H1 (cell line): ENCODE results near the gene SLC6A18. TPM values are rescaled to one million over a fixed set of nuclear protein-coding genes. Genes with fewer than 3 reads are reported as not detected.

Source experiments
- CTCF ChIA-PET: fragments of 300-600 bp; sonication (Branson Sonifier 250); formaldehyde crosslinking; loops from one replicate; lab custom pipeline; 2021; ENCODE audit not compliant: partially characterized antibody; lab: Charles Lee
- POLR2A ChIA-PET: fragments of 300-600 bp; sonication (Branson Sonifier 250); formaldehyde crosslinking; loops from one replicate; lab custom pipeline; 2021; ENCODE audit warnings: inconsistent platforms; ENCODE audit not compliant: partially characterized antibody; lab: Charles Lee
- DNase-seq, 2 experiments: peaks; one replicate each; pipeline versions ENCODE4 v3.0.0 to v3.0.0-alpha.2; 2010 to 2022; ENCODE audit warnings: low spot score in 2 of 2, low read depth in 1 of 2, mixed read lengths in 1 of 2
- FAIRE-seq: peaks from 2 replicates; lab custom pipeline; 2011; peaks lifted over from hg19 to GRCh38; lab: Jason Lieb, UNC
- H2AFZ ChIP-seq: 2 replicates; pipeline ENCODE4 v1.8.1; 2012; ENCODE audit warnings: low read length, inconsistent platforms
- H2AK5ac ChIP-seq: 2 replicates; pipeline ENCODE4 v1.6.1; 2013; ENCODE audit warnings: low read depth, low read length
- H2BK120ac ChIP-seq: replicated peaks from 2 replicates; pipeline ENCODE3; 2013; ENCODE audit warnings: low read depth, low read length, inconsistent platforms
- H2BK12ac ChIP-seq: 2 replicates; pipeline ENCODE4 v1.6.1; 2013; ENCODE audit warnings: low read depth, low read length
- H2BK15ac ChIP-seq: 2 replicates; pipeline ENCODE4 v1.6.1; 2013; ENCODE audit warnings: low read length
- H2BK20ac ChIP-seq: 2 replicates; pipeline ENCODE4 v1.6.1; 2013; ENCODE audit warnings: low read length
- H2BK5ac ChIP-seq: 2 replicates; pipeline ENCODE4 v1.6.1; 2013; ENCODE audit warnings: low read depth, low read length
- H3K14ac ChIP-seq: 2 replicates; pipeline ENCODE4 v1.6.1; 2013; ENCODE audit warnings: inconsistent platforms; ENCODE audit not compliant: insufficient read length
- H3K18ac ChIP-seq: 2 replicates; pipeline ENCODE4 v1.6.1; 2013; ENCODE audit warnings: low read length; ENCODE audit errors: extremely low read depth
- H3K23ac ChIP-seq: 2 replicates; pipeline ENCODE4 v1.6.1; 2013; ENCODE audit warnings: inconsistent platforms; ENCODE audit not compliant: insufficient read length
- H3K23me2 ChIP-seq: 2 replicates; pipeline ENCODE4 v1.6.1; 2013; ENCODE audit warnings: low read depth, low read length
- H3K27ac ChIP-seq: 2 replicates; pipeline ENCODE4 v1.6.1; 2011; ENCODE audit warnings: low read depth, low read length, inconsistent platforms
- H3K27me3 ChIP-seq, 4 experiments: replicated peaks in 1 of 4; 1 replicate in 1 of 4; 2 replicates in 3 of 4; pipeline versions ENCODE4 v1.6.1 to v1.8.1; 2011 to 2013; ENCODE audit warnings: low read length in 3 of 4, mild to moderate bottlenecking in 3 of 4, inconsistent platforms in 2 of 4, mixed read lengths in 2 of 4, moderate library complexity in 1 of 4; ENCODE audit not compliant: control insufficient read depth in 3 of 4, insufficient read depth in 3 of 4; ENCODE audit errors: extremely low read depth in 1 of 4
- H3K36me3 ChIP-seq, 4 experiments: 2 replicates each; pipeline versions ENCODE4 v1.6.1 to v1.8.1; 2011 to 2013; ENCODE audit warnings: mild to moderate bottlenecking in 4 of 4, low read length in 3 of 4, moderate library complexity in 2 of 4, control low read depth in 1 of 4, inconsistent platforms in 1 of 4; ENCODE audit not compliant: insufficient read depth in 4 of 4, control insufficient read depth in 2 of 4
- H3K4ac ChIP-seq: replicated peaks from 2 replicates; pipeline ENCODE3; 2013; ENCODE audit warnings: low read length, low read depth, mixed read lengths, inconsistent platforms; ENCODE audit not compliant: insufficient read length
- H3K4me1 ChIP-seq, 4 experiments: replicated peaks in 1 of 4; 1 replicate in 1 of 4; 2 replicates in 3 of 4; pipeline versions ENCODE4 v1.6.1 to v1.8.1; 2011 to 2013; ENCODE audit warnings: low read length in 3 of 4, inconsistent platforms in 2 of 4, mixed read lengths in 1 of 4; ENCODE audit not compliant: insufficient read depth in 4 of 4, control insufficient read depth in 3 of 4
- H3K4me2 ChIP-seq, 2 experiments: 2 replicates each; pipeline versions ENCODE4 v1.6.1 to v1.8.1; 2011 to 2013; ENCODE audit warnings: low read depth in 2 of 2, low read length in 2 of 2, control low read depth in 1 of 2, inconsistent platforms in 1 of 2, mild to moderate bottlenecking in 1 of 2; ENCODE audit not compliant: insufficient read depth in 1 of 2
- H3K4me3 ChIP-seq, 4 experiments: fragments of 200-600, 300-600 bp in 1 of 4; sonication (generic), shearing (Covaris generic), sonication (Bioruptor Twin) in 1 of 4; 2 replicates each; pipeline versions ENCODE4 v1.5.1 to v1.8.1; 2011 to 2016; ENCODE audit warnings: low read length in 4 of 4, low read depth in 3 of 4, control low read depth in 2 of 4, inconsistent platforms in 2 of 4, mild to moderate bottlenecking in 2 of 4, mixed read lengths in 1 of 4, moderate library complexity in 1 of 4; ENCODE audit not compliant: insufficient read depth in 2 of 4; ENCODE audit errors: extremely low read depth in 1 of 4
- H3K56ac ChIP-seq: replicated peaks from 2 replicates; pipeline ENCODE3; 2013; ENCODE audit warnings: low read depth, mild to moderate bottlenecking, mixed read lengths, low read length, inconsistent platforms; ENCODE audit not compliant: insufficient read length
- H3K79me1 ChIP-seq: 2 replicates; pipeline ENCODE4 v1.6.1; 2013; ENCODE audit warnings: low read depth, low read length, control low read depth
- H3K79me2 ChIP-seq, 2 experiments: 2 replicates each; pipeline versions ENCODE4 v1.6.1 to v1.8.1; 2012 to 2013; ENCODE audit warnings: low read length in 2 of 2, mild to moderate bottlenecking in 2 of 2, inconsistent platforms in 1 of 2; ENCODE audit not compliant: insufficient read depth in 2 of 2, control insufficient read depth in 1 of 2
- H3K9ac ChIP-seq, 4 experiments: replicated peaks in 1 of 4; 1 replicate in 1 of 4; 2 replicates in 3 of 4; pipeline versions ENCODE4 v1.6.1 to v1.8.1; 2011 to 2013; ENCODE audit warnings: low read depth in 3 of 4, low read length in 3 of 4, control low read depth in 2 of 4, mild to moderate bottlenecking in 2 of 4, moderate library complexity in 2 of 4, inconsistent platforms in 1 of 4; ENCODE audit errors: extremely low read depth in 1 of 4
- H3K9me3 ChIP-seq, 2 experiments: 2 replicates each; pipeline versions ENCODE4 v1.6.1 to v1.8.1; 2012 to 2013; ENCODE audit warnings: mild to moderate bottlenecking in 2 of 2, moderate library complexity in 2 of 2, control low read depth in 1 of 2, inconsistent platforms in 1 of 2, low read depth in 1 of 2, low read length in 1 of 2, mixed read lengths in 1 of 2; ENCODE audit not compliant: insufficient read depth in 2 of 2
- H4K20me1 ChIP-seq, 2 experiments: replicated peaks in 1 of 2; 2 replicates each; pipeline versions ENCODE3 to v1.8.1; 2011 to 2013; ENCODE audit warnings: inconsistent platforms in 2 of 2, low read length in 2 of 2, mild to moderate bottlenecking in 1 of 2; ENCODE audit not compliant: insufficient read depth in 2 of 2, control insufficient read depth in 1 of 2
- H4K5ac ChIP-seq: 2 replicates; pipeline ENCODE4 v1.6.1; 2013; ENCODE audit warnings: low read length, low read depth, mixed read lengths, inconsistent platforms; ENCODE audit not compliant: insufficient read length
- H4K8ac ChIP-seq: 2 replicates; pipeline ENCODE4 v1.8.0; 2013; ENCODE audit warnings: mild to moderate bottlenecking, moderate library complexity, low read length, inconsistent platforms; ENCODE audit not compliant: insufficient read depth; ENCODE audit errors: extremely low read depth
- H4K91ac ChIP-seq: replicated peaks from 2 replicates; pipeline ENCODE3; 2013; ENCODE audit warnings: low read length, mixed read lengths, inconsistent platforms; ENCODE audit not compliant: insufficient read length
- CEBPB ChIP-seq: IDR thresholded peaks from 2 replicates; pipeline ENCODE4 v1.6.1; 2012; ENCODE audit warnings: low read depth, low read length
- CREB1 ChIP-seq: IDR thresholded peaks from 2 replicates; pipeline ENCODE4 v1.6.1; 2012; ENCODE audit warnings: inconsistent platforms
- FOSL1 ChIP-seq: IDR thresholded peaks from 2 replicates; pipeline ENCODE4 v1.6.1; 2011; ENCODE audit warnings: mild to moderate bottlenecking, low read depth, low read length, moderate library complexity; ENCODE audit not compliant: insufficient read depth
- KDM5A ChIP-seq: fragments of 200-600 bp; IDR thresholded peaks from 2 replicates; pipeline ENCODE4 v1.7.1; 2012; ENCODE audit warnings: mild to moderate bottlenecking, low read length, inconsistent platforms, mixed read lengths
- NRF1 ChIP-seq: IDR thresholded peaks from 2 replicates; pipeline ENCODE4 v1.6.1; 2011; ENCODE audit warnings: mild to moderate bottlenecking, low read depth, low read length, improper control_type of control experiment
- POU5F1 ChIP-seq: IDR thresholded peaks from 2 replicates; pipeline ENCODE4 v1.6.1; 2011; ENCODE audit warnings: low read depth, mild to moderate bottlenecking, low read length, moderate library complexity
- RNF2 ChIP-seq: fragments of 200-900, 300-1000 bp; sonication (generic); IDR thresholded peaks from 2 replicates; pipeline ENCODE4 v1.7.1; 2016; ENCODE audit warnings: borderline replicate concordance, low read depth, mild to moderate bottlenecking, antibody characterized with exemption, low read length; ENCODE audit not compliant: poor library complexity, severe bottlenecking; ENCODE audit errors: missing control alignments
- RXRA ChIP-seq: IDR thresholded peaks from 2 replicates; pipeline ENCODE4 v1.6.1; 2011; ENCODE audit warnings: low read depth, mild to moderate bottlenecking, low read length, moderate library complexity; ENCODE audit not compliant: insufficient read depth
- SAP30 ChIP-seq: fragments of 300-600 bp; sonication (generic); IDR thresholded peaks from 2 replicates; pipeline ENCODE4 v1.7.1; 2012; ENCODE audit warnings: low read length, moderate library complexity, mild to moderate bottlenecking, inconsistent platforms; ENCODE audit not compliant: insufficient read depth, insufficient replicate concordance
- SP4 ChIP-seq: IDR thresholded peaks from 2 replicates; pipeline ENCODE4 v1.6.1; 2012; ENCODE audit warnings: low read length, inconsistent platforms
- SUZ12 ChIP-seq: fragments of 200-600 bp; sonication (generic); IDR thresholded peaks from 2 replicates; pipeline ENCODE4 v1.6.1; 2012; ENCODE audit warnings: mild to moderate bottlenecking, inconsistent platforms, low read length, moderate library complexity, mixed read lengths
- TBP ChIP-seq: IDR thresholded peaks from 2 replicates; pipeline ENCODE4 v1.6.1; 2011; ENCODE audit warnings: low read depth, low read length, improper control_type of control experiment
- WGBS, 2 experiments: shearing (Covaris generic) in 1 of 2; methylation state at CpG; one replicate each; pipeline versions ENCODE4 v1.1.6 to v1.1.7; 2013 to 2015; ENCODE audit warnings: low lambda C conversion rate in 2 of 2, mixed read lengths in 2 of 2, inconsistent platforms in 1 of 2, low coverage in 1 of 2, missing lambda C conversion rate in 1 of 2; ENCODE audit not compliant: insufficient replicate concordance in 2 of 2, insufficient coverage in 1 of 2, insufficient read length in 1 of 2; ENCODE audit errors: extremely low coverage in 1 of 2, missing lambda C conversion rate in 1 of 2; 5-methylcytosine and 5-hydroxymethylcytosine counted together
- polyA plus RNA-seq, 7 experiments: library from polyadenylated mRNA; depleted of rRNA in 3 of 7; stranded (reverse) in 5 of 7; unstranded in 2 of 7; fragments of >200 nt in 5 of 7; fragments of 200-250 nt in 2 of 7; gene quantifications; 1 replicate in 5 of 7; 2 replicates in 1 of 7; 4 replicates in 1 of 7; pipeline versions ENCODE4 v1.2.1 to v1.2.3, GENCODE V29; 2011 to 2013; ENCODE audit warnings: missing spikeins in 2 of 7, mixed read lengths in 2 of 7
- total RNA-seq: library from RNA; stranded (reverse); fragmentation: NEBNext Ultra II Directional; extraction: Animal tissue kit (Norgen Biotek cat#: 25700); gene quantifications from 2 replicates; pipeline ENCODE4 v1.2.1, GENCODE V29; 2021
- TF ChIP-seq, protein P1 (sequence below): IDR thresholded peaks from 2 replicates; pipeline ENCODE4 v1.6.1; 2011; ENCODE audit warnings: low read depth, mild to moderate bottlenecking, low read length; ENCODE audit not compliant: insufficient read depth
- TF ChIP-seq, protein P2 (sequence below): IDR thresholded peaks from 2 replicates; pipeline ENCODE4 v1.6.1; 2012; ENCODE audit warnings: inconsistent platforms

SLC6A18 gene
- total and polyA plus RNA-seq, 2 of the 8 experiments (the other 6 are each of a cell fraction or from before 2014, with no cell fraction given) = not detected

DNA sequence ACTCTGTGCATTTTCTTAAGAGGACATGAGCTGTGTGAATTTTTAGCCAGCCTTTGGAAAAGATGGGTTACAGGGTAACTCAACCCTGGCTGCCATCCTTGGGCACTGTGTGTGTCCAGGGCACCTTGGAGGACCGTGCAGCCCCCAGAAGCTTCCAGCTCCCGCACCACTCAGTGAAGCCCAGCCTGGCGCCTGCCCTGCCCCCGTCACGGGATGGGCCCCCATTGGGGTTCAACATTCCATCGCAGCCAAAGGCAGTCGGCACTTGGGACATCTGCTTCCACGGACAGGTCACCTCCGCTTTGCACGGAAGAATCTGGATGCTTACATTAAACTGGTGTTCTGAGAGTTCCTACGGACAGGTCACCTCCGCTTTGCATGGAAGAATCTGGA, 1.9 kb upstream of the SLC6A18 start:
- no peak overlapping the region for H2BK5ac ChIP-seq
- no peak overlapping the region for H3K56ac ChIP-seq
- no peak overlapping the region for H3K4ac ChIP-seq
- H3K79me1 ChIP-seq = no peaks in the 10 kb centered on the region
- no peaks in the 10 kb centered on the region; a peak in 1 of 7 replicates for H3K4me1 ChIP-seq
- no peak overlapping the region for H3K14ac ChIP-seq
- H2AFZ ChIP-seq = no peak overlapping the region
- no peak for DNase-seq
- H4K20me1 ChIP-seq = peaks cover 0 to 3% of the 10 kb centered on the region in 2 experiments
- peaks cover 6% of the 10 kb centered on the region; the same call in 1 of the 2 replicates for H3K23me2 ChIP-seq
- FAIRE-seq = no peak
- H3K27ac ChIP-seq = no peak overlapping the region
- POLR2A ChIA-PET = no interaction called here
- no peak overlapping the region; a peak in 1 of 7 replicates for H3K9ac ChIP-seq
- no peak overlapping the region for H2BK12ac ChIP-seq
- H3K27me3 ChIP-seq = no peaks in the 10 kb centered on the region; a peak in 1 of 7 replicates
- H3K18ac ChIP-seq = no peak overlapping the region
- no peaks in the 10 kb centered on the region for H3K36me3 ChIP-seq
- H4K5ac ChIP-seq = no peak overlapping the region
- no peak overlapping the region for H2AK5ac ChIP-seq
- WGBS, 2 experiments = 91% methylated on average over 12 of the region's 12 CpGs; no CpG with 5 or more reads in 1 of the 2 experiments
- H2BK120ac ChIP-seq = no peak overlapping the region
- H2BK15ac ChIP-seq = no peak overlapping the region
- CTCF ChIA-PET = no interaction called here
- no peak overlapping the region for H3K4me2 ChIP-seq
- no peak overlapping the region for H3K23ac ChIP-seq
- H4K8ac ChIP-seq = no peak overlapping the region
- no peaks in the 10 kb centered on the region for H3K79me2 ChIP-seq
- no peak overlapping the region for H4K91ac ChIP-seq
- H3K4me3 ChIP-seq = no peak overlapping the region
- H3K9me3 ChIP-seq = peaks cover 0 to 4% of the 10 kb centered on the region in 2 experiments; a peak in 1 of 4 replicates
- H2BK20ac ChIP-seq = no peak overlapping the region
- TF ChIP-seq RNF2 = no peak
- TF ChIP-seq, protein P1, sequence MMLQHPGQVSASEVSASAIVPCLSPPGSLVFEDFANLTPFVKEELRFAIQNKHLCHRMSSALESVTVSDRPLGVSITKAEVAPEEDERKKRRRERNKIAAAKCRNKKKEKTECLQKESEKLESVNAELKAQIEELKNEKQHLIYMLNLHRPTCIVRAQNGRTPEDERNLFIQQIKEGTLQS = no peak
- TF ChIP-seq KDM5A = no peak
- TF ChIP-seq RXRA = no peak
- no peak for TF ChIP-seq SP4
- TF ChIP-seq CREB1 = no peak
- TF ChIP-seq SUZ12 = no peak
- no peak for TF ChIP-seq SAP30
- TF ChIP-seq, protein P2, sequence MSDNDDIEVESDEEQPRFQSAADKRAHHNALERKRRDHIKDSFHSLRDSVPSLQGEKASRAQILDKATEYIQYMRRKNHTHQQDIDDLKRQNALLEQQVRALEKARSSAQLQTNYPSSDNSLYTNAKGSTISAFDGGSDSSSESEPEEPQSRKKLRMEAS = no peak
- TF ChIP-seq FOSL1 = no peak
- TF ChIP-seq CEBPB = no peak
- TF ChIP-seq NRF1 = no peak
- no peak for TF ChIP-seq TBP
- TF ChIP-seq POU5F1 = no peak
